Lower leg skin (tissue), 3 donors: ENCODE results near the gene P2RY8.

Source experiments
- POLR2A ChIP-seq, 2 donors: fragments of 450-650 bp; IDR thresholded peaks; one replicate each; pipeline ENCODE4 v1.6.1; 2016 to 2017; ENCODE audit warnings: antibody characterized with exemption in 2 of 2, mild to moderate bottlenecking in 1 of 2, moderate library complexity in 1 of 2
- TF ChIP-seq, protein P1 (sequence below), 3 donors: fragments of 450-650 bp; IDR thresholded peaks; one replicate each; pipeline ENCODE4 v1.5.1; 2016; ENCODE audit warnings: antibody characterized with exemption in 3 of 3, mild to moderate bottlenecking in 3 of 3, moderate library complexity in 2 of 3

DNA sequence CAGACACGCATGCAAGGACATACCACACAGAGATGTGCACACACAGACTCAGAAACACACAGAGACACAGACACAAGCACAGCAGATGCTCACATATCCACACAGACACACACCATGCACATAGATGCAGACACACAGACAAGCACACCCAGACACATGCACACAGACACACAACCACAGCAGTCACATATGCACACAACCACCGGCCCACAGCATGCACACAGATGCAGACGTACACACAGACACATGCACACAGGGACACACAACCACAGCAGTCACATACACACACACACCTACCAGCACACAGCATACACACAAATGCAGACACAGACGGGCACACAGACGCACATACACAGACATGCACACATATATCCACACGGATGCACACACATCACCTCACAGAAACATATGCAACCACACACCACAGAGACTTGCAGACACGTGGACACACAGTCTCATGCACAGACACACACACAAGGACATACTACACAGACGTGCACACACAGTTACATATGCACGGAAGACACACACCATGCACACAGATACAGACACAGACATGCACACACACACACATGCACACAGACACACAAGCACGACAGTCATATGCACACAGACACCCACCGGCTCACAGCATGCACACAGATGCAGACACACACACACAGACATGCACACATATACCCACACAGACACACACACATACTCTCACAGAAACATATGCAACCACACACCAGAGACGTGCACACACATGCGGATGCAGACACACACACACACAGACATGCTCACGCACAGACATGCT, 119.8 kb downstream of the P2RY8 start:
- TF ChIP-seq, protein P1, sequence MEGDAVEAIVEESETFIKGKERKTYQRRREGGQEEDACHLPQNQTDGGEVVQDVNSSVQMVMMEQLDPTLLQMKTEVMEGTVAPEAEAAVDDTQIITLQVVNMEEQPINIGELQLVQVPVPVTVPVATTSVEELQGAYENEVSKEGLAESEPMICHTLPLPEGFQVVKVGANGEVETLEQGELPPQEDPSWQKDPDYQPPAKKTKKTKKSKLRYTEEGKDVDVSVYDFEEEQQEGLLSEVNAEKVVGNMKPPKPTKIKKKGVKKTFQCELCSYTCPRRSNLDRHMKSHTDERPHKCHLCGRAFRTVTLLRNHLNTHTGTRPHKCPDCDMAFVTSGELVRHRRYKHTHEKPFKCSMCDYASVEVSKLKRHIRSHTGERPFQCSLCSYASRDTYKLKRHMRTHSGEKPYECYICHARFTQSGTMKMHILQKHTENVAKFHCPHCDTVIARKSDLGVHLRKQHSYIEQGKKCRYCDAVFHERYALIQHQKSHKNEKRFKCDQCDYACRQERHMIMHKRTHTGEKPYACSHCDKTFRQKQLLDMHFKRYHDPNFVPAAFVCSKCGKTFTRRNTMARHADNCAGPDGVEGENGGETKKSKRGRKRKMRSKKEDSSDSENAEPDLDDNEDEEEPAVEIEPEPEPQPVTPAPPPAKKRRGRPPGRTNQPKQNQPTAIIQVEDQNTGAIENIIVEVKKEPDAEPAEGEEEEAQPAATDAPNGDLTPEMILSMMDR (IDR thresholded peaks at IDR 0.05), result no peak
- TF ChIP-seq POLR2A (IDR thresholded peaks at IDR 0.05), result no peak
